ENCODE results near the gene DDB1.

DDB1 gene

DNA sequence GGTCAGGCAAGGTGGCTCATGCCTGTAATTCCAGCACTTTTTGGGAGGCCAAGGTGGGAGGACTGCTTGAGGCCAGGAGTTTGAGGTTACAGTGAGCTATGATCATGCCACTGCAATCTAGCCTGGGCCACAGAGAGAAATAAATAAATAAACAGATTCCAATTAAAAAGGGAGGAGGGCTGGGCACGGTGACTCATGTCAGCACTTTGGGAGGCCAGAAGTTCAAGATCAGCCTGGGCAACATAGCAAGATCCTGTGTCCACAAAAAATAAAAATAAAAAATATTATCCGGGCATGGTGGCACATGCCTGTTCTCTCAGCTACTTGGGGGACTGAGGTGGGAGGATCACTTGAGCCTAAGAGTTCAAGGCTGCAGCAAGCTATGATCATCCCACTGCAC is 21.3 kb upstream of the DDB1 start:
- no peak for DNase-seq

DNA sequence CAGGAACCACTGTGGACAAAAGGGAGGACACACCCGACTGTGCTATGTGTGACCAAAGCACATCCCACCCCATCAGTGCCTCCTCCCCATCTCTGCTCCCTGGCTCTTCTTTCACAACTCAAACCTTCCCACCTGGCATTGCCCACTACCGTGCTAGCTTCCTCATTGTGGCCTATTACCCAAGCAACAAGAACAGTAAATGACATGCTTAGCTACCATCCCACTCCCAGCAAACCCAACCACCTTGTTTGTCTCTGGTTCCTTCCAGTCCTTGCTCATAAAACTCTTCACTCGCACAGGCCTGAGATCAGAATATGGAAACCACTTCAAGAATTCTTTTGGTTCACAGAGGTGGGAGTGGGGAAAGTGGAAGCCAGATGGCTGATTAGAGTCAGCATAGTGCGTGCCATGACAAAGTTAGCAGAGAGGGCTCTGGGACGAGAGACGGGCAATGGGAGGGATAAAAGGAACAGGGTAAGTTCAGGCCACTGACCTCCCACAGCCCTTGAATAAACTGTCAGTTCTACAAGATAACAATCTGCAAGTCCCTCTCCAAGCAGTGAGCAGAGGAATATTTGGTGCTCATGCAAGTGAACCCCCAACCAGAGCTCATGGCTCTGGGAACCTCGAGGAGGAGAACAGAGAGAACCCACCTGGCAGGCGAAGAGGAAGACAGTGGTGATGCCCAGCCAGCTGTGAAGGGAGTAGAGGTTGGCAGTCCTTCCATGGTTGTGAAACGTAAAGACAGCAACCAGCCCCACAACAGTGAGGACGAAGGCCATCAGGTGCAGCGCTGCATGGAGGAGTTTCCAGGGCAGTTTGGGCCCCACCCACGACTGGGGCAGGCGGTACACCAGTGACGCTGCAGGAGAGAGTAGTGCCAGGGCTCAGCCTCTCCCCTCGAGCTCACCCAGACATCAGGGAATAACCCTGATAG is 20.5 kb upstream of the DDB1 start:
- no peak for DNase-seq

- no peak for DNase-seq
Observed at GRCh38 chr11:61352038-61352437, 19.1 kb upstream of the DDB1 start.

DNA sequence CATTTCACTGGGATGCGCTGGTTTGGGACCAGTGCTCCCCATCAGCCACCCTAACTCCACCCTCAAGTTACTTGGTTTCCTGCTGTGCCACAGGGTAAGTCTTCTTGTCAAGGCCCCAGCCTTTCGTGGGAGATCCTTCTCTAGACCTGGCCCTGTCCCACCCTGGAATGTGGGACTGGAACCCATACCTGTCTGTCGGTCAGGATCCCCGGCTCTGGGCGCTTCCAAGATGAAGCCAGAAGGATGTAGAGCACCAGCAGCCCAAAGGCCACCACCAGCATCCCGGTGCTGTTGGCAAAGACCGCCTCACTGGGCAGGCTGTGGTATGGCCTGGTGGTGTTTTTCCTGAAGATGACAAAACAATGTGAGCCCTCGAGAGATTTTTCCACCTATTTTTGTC is 17.9 kb upstream of the DDB1 start:
- DNase-seq, result no peak

- no peak for DNase-seq
Observed at GRCh38 chr11:61350336-61350735, 17.4 kb upstream of the DDB1 start.

DNA sequence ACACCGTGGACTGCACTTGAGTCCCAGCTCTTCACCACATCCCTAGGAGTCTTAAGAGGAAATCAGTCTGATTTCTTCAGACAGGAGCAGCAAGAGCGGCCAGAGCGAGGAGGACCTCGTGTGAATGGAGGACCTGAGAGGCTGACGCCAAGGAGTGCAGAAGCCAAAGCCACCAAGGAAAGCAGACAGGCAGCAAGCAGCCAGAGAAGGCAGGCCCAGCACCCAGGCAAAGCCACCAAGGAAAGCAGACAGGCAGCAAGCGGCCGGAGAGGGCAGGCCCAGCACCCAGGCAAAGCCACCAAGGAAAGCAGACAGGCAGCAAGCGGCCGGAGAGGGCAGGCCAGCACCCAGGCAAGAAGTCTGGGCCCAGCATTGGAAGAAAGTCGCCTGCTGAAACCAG is 17.0 kb upstream of the DDB1 start:
- DNase-seq, result no peak

DNA sequence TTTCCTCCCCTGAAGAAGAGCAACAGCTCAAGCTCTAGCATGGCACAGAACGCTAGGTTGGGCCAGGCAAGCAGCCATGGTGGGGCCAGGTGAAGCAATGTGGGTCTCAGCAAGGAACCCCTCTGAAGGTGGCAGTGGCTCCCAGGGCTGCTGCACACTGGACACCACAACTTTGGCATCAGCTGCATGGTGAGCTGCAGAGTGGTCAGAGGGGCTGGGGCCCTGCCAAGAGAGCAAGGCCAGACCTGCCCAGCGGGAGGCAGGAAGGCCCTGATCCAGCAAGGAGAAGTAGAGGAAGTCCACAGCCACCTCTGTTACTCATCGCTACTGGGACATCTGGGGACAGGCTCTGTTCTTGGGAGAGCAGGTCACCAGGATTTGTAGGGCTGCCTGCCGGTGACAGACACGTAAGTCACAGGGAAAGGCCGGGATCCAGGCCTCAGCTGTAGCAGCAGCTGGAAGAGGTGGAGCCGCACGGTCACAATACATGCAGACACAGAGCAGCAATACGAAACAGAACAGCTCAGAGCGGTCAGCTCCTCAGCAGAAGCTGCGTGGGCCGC is 16.4 kb upstream of the DDB1 start:
- no peak for DNase-seq

- no peak for DNase-seq
Observed at GRCh38 chr11:61347916-61348461, 15.1 kb upstream of the DDB1 start.

- DNase-seq, result no peak
Observed at GRCh38 chr11:61345954-61346843, 13.3 kb upstream of the DDB1 start.

DNA sequence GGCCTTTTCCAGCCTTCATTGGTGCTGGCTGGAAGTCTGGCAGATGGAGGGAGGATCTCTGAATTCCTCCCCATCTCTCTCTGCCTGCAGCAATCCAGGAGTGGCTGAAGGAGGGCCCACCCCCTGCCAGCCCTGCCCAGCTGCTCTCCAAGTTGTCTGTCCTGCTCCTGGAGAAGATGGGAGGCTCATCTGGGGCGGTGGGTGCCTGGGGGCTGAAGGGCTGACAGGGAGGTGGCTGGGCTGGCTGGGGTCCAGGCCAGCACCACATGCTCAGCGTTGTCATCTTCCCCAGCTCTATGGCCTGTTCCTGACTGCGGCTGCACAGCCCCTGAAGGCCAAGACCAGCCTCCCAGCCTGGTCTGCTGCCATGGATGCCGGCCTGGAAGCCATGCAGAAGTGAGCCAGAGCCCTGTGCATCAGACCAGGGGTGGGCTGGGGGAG is 12.3 kb upstream of the DDB1 start:
- peak; percentile 75 for DNase-seq

DNA sequence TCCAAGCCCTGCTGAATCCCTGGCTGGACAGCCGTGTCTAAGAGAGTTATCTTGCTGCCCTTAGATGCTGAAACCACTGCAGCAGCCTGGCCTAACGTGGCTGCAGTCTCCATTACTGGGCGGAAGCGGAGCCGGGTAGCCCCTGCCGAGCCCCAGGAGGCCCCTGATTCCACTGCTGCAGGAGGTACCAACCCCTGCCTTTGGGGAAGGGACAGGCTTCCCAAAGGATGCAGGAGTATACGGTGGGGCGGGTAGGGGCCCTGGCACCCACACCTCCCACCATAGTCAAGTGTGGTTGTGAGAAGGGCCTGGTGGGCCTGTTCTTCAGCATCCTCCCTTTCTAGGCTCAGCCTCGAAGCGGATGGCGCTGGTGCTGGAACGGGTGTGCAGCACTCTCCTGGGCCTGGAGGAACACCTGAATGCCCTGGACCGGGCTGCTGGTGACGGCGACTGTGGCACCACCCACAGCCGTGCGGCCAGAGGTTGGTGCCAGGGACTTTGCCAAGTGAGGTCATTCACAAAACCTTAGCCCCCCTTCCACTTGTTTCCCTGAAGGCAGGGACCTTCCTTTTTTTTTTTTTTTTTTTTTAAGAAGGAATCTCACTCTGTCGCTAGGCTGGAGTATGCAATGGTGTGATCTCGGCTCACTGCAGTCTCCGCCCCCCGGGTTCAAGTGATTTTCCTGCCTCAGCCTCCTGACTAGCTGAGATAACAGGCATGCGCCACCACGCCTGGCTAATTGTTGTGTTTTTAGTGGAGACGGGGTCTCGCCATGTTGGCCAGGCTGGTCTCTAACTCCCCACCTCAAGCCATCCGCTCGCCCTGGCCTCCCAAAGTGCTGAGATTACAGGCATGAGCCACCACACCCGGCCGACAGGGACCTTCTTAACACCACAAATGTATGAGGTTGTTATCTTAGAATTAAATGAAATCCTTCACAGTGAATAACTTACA is 11.2 kb upstream of the DDB1 start:
- no peak for DNase-seq

GRCh38 chr11:61342207-61342803 is 9.4 kb upstream of the DDB1 start:
- DNase-seq, result no peak

- DNase-seq, result no peak
Observed at GRCh38 chr11:61341706-61342105, 8.8 kb upstream of the DDB1 start.

DNA sequence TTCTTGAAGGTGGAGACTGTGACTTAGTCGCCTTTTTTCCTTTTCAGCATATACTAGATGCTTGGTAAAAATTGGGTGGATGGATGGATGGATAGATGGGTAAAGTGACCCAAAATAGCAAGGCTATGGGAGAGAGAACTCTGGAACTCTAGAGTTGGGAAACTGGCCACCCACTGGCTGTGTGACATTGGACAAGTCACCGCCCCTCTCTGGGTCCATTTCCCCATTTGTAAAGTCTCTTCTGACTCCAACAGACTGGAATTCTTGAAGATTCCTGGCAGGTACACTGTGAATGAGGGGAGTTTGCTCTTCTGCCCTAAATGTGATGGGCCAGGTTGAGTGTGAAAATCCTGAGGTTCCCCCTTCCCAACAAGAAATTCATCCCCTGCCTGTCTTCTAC is 8.1 kb upstream of the DDB1 start:
- no peak for DNase-seq

DNA sequence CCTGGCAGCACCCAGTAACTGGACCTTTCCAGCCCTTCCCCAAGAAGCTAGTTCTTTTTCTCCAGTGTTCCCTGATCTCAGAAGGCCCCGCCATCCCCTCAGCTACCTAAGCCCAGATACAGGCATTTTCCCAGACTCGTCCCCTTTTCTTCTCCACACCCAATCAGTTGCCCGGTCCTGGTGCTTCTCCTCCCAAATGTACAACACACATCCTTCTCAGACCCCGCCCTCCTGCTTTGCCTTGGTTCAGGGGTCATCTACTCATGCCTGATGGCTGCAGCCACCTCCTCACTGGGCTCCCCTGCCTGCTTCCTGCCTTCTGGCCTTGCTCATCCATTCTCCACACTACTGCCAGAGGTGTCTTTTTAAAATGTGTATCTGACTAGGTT is 6.6 kb upstream of the DDB1 start:
- no peak for DNase-seq

GRCh38 chr11:61338783-61339489 is 6.0 kb upstream of the DDB1 start:
- DNase-seq, result no peak

DNA sequence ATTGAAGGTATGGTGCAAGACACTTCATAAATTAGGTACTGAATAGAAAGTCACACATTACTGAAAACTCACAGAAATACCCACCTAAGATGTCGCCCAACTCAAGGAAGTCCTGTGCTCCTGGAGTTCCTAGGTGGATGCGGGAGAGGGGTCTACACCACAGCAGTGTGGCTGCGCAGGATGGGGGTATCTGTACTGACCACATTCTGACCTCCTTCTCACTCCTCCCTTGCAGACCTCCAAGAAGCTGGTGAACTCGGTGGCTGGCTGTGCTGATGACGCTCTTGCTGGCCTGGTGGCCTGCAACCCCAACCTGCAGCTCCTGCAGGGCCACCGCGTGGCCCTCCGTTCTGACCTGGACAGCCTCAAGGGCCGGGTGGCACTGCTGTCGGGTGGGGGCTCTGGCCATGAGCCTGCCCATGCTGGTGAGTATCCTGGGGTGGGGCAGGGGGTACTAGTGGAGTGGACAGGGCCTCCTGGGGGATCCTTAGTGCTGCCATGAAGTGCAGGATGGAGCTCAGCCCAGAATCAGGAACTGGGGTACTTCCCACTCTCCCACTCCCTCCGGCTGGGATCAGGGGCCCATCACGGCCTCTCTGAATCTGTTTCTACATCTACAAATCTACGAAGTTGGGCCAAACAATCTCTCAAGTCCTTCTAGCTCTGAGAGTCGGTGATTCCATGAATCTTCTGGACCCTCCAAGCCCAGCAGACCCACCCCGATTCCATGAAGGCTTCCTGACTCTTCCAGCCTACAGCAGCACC is 5.0 kb upstream of the DDB1 start:
- DNase-seq, result no peak

DNA sequence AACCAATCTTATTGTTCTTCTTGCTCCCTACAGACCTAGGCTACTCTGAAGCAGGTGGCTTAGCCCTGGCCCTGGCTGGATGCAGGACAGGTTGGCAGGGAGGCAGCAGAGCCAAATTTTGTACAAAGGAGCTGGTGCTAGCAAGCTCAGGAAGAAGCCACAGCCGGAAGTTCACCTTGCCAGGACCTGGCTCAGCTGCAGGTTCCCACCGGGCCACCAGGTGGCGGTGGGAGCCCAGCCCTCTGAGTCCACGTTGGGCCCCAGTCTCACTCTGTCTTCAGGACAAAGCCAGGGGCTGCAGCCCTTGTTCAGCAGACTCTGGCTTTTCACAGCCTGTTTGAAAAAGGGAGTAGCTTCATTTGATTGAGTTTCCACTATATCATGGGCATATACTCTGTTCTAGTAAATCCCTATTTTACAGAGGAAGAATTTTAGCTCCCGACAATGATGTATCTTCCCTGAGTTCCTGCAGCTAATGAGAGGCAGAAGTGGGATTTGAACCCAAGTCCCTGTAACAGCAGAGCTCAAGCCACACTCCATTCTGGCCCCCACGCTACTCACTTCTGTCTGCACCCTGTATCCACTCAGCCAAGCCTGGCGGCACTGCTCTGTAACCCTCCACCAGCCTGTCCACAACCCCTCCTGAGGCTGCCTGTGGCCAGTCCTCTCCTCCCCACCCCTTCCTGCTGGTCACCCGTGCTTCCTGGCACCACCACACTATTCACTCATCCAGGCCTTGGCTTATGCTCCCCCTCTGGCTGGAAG is 3.4 kb upstream of the DDB1 start:
- peak; percentile 88 for DNase-seq

DNA sequence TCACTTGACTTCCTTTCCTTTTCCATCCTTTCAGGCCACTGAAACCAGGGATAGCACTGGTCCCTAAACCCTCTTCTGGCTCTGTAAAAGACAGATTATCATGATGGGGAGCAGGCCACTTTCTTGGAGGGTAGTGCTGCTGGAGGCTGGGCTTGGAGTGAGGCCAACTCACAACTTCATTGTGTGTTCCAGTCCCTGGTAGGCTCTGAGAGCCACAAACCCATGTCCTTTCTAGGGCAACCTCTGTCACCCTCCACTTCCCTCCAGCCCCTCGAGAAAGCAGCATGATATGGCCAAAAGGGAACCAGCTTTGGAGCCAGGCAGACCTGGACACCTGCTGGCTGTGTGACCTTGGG is 2.4 kb upstream of the DDB1 start:
- no peak for DNase-seq
